ENCODE results near the gene CDC42BPB.

DNA sequence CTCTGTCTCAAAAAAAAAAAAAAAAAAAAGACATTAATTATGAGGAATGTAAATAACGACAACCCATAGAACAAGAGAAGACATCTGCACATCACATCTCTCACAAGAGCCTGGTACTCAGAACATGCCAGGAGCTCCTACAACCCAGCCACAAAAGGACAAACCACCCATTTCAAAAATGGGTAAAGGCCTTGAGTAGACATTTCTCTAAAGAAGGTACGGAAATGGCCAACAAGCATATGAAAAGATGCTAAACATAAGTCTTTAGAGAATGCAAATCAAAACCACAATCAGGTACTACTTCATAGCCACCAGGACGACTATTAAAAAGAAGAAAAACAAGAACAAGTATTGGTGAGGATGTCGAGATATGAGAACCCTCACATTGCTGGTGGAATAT is 121.6 kb downstream of the CDC42BPB start:
- TF ChIP-seq POLR2A (IDR thresholded peaks at IDR 0.05; ENCODE audit: low read depth, low read length): no peak
- no peak for TF ChIP-seq POLR2AphosphoS5 (IDR thresholded peaks at IDR 0.05; ENCODE audit: low read depth, low read length)
- no peak for TF ChIP-seq TAF1 (IDR thresholded peaks at IDR 0.05; ENCODE audit: low read depth, low read length)
